IMR-90 (cell line): ENCODE results near the gene ATRNL1. TPM values are rescaled to one million over a fixed set of nuclear protein-coding genes. Genes with fewer than 3 reads are reported as not detected.

Experiments used
- ATAC-seq: fragments of 200-7000 bp; cut with Tn5 transposase; 2 replicates; pipeline ENCODE4 v1.9.1; 2020; ENCODE audit warnings: low read depth, mild to moderate bottlenecking, moderate library complexity
- BruUV-seq: library from RNA; stranded (reverse); fragments of 400-500 nt; replicated peaks from 2 replicates; lab custom pipeline; 2021; lab: Mats Ljungman, UMichigan
- CTCF ChIA-PET: fragments of 300-600 bp; formaldehyde crosslinking; extraction: SDS; loops from one replicate; lab custom pipeline; 2021; ENCODE audit warnings: antibody characterized with exemption; lab: Yijun Ruan, JAX
- POLR2A ChIA-PET: fragments of 300-600 bp; sonication (Branson Sonifier 250); formaldehyde crosslinking; loops from one replicate; lab custom pipeline; 2022; ENCODE audit warnings: antibody characterized with exemption; ENCODE audit not compliant: unreplicated experiment; lab: Charles Lee
- DNase-seq: peaks from one replicate; pipeline ENCODE4 v3.0.0; 2013
- H2AFZ ChIP-seq: replicated peaks from 2 replicates; pipeline ENCODE3; 2013; ENCODE audit warnings: low read length, mild to moderate bottlenecking; ENCODE audit not compliant: poor library complexity
- H2AK5ac ChIP-seq: 2 replicates; pipeline ENCODE4 v1.6.1; 2013; ENCODE audit warnings: low read depth, low read length, inconsistent platforms
- H2AK9ac ChIP-seq: replicated peaks from 2 replicates; pipeline ENCODE3; 2013; ENCODE audit warnings: mild to moderate bottlenecking, low read depth, low read length, moderate library complexity; ENCODE audit not compliant: poor library complexity
- H2BK120ac ChIP-seq: 2 replicates; pipeline ENCODE4 v1.6.1; 2013; ENCODE audit warnings: low read depth, low read length, inconsistent platforms
- H2BK15ac ChIP-seq: 3 replicates; pipeline ENCODE4 v1.6.1; 2013; ENCODE audit warnings: low read depth, low read length, inconsistent platforms
- H2BK20ac ChIP-seq: 2 replicates; pipeline ENCODE4 v1.6.1; 2013; ENCODE audit warnings: low read depth, mild to moderate bottlenecking, inconsistent platforms, low read length, moderate library complexity
- H2BK5ac ChIP-seq: 2 replicates; pipeline ENCODE4 v1.6.1; 2013; ENCODE audit warnings: mild to moderate bottlenecking, low read depth, low read length, inconsistent platforms; ENCODE audit not compliant: poor library complexity, severe bottlenecking
- H3K14ac ChIP-seq: replicated peaks from 2 replicates; pipeline ENCODE4 v1.6.1; 2013; ENCODE audit warnings: low read depth, low read length, inconsistent platforms
- H3K18ac ChIP-seq: 2 replicates; pipeline ENCODE4 v1.6.1; 2013; ENCODE audit warnings: low read depth, low read length, control low read depth
- H3K23ac ChIP-seq: 2 replicates; pipeline ENCODE4 v1.6.1; 2013; ENCODE audit warnings: low read depth, low read length, inconsistent platforms
- H3K27ac ChIP-seq: 2 replicates; pipeline ENCODE4 v1.5.1; 2013; ENCODE audit warnings: mild to moderate bottlenecking, control low read depth, low read length; ENCODE audit not compliant: insufficient read depth
- H3K27me3 ChIP-seq: 2 replicates; pipeline ENCODE4 v1.6.1; 2013; ENCODE audit warnings: low read length; ENCODE audit not compliant: control insufficient read depth, insufficient read depth
- H3K36me3 ChIP-seq: 2 replicates; pipeline ENCODE4 v1.6.1; 2013; ENCODE audit warnings: low read length, mixed read lengths; ENCODE audit not compliant: control insufficient read depth, insufficient read depth
- H3K4ac ChIP-seq: 2 replicates; pipeline ENCODE4 v1.6.1; 2013; ENCODE audit warnings: low read depth, low read length, inconsistent platforms
- H3K4me1 ChIP-seq: 2 replicates; pipeline ENCODE4 v1.6.1; 2013; ENCODE audit warnings: low read length, mixed read lengths; ENCODE audit not compliant: control insufficient read depth, insufficient read depth
- H3K4me2 ChIP-seq: 2 replicates; pipeline ENCODE4 v1.6.1; 2013; ENCODE audit warnings: low read depth, mild to moderate bottlenecking, control low read depth, low read length, moderate library complexity
- H3K4me3 ChIP-seq: 2 replicates; pipeline ENCODE4 v1.5.1; 2013; ENCODE audit warnings: low read depth, mild to moderate bottlenecking, control low read depth, low read length, moderate library complexity; ENCODE audit not compliant: insufficient read depth
- H3K56ac ChIP-seq: 2 replicates; pipeline ENCODE4 v1.6.1; 2013; ENCODE audit warnings: low read length, inconsistent platforms; ENCODE audit not compliant: insufficient read depth; ENCODE audit errors: extremely low read depth
- H3K79me1 ChIP-seq, 2 experiments: 2 replicates each; pipeline ENCODE4 v1.6.1; 2013; ENCODE audit warnings: low read length in 2 of 2, inconsistent platforms in 1 of 2, low read depth in 1 of 2
- H3K9ac ChIP-seq: 2 replicates; pipeline ENCODE4 v1.6.1; 2013; ENCODE audit warnings: low read depth, low read length, control low read depth
- H3K9me1 ChIP-seq: 2 replicates; pipeline ENCODE4 v1.6.1; 2013; ENCODE audit warnings: low read length, inconsistent platforms; ENCODE audit not compliant: insufficient read depth
- H3K9me3 ChIP-seq: 2 replicates; pipeline ENCODE4 v1.6.1; 2013; ENCODE audit warnings: low read length; ENCODE audit not compliant: control insufficient read depth, insufficient read depth
- H4K20me1 ChIP-seq: 2 replicates; pipeline ENCODE4 v1.6.1; 2013; ENCODE audit warnings: low read length, inconsistent platforms; ENCODE audit not compliant: insufficient read depth
- H4K5ac ChIP-seq: 2 replicates; pipeline ENCODE4 v1.6.1; 2013; ENCODE audit warnings: mild to moderate bottlenecking, low read depth, low read length, control low read depth
- H4K8ac ChIP-seq, 2 experiments: 2 replicates each; pipeline ENCODE4 v1.6.1; 2013; ENCODE audit warnings: low read depth in 2 of 2, low read length in 2 of 2, control low read depth in 1 of 2, inconsistent platforms in 1 of 2
- H4K91ac ChIP-seq: 2 replicates; pipeline ENCODE4 v1.6.1; 2013; ENCODE audit warnings: low read depth, low read length, inconsistent platforms; ENCODE audit not compliant: insufficient read depth
- ELK1 ChIP-seq: fragments of 150-350 bp; IDR thresholded peaks from 2 replicates; pipeline ENCODE4 v1.6.1; 2016; ENCODE audit warnings: low read depth, mild to moderate bottlenecking, low read length, moderate library complexity, borderline replicate concordance
- POLR2A ChIP-seq: IDR thresholded peaks from 2 replicates; pipeline ENCODE4 v1.6.1; 2012; ENCODE audit warnings: mild to moderate bottlenecking, low read depth, low read length
- RAD21 ChIP-seq: IDR thresholded peaks from 2 replicates; pipeline ENCODE4 v1.6.1; 2012; ENCODE audit warnings: low read length, improper control_type of control experiment
- RCOR1 ChIP-seq: IDR thresholded peaks from 2 replicates; pipeline ENCODE4 v1.6.1; 2012; ENCODE audit warnings: mild to moderate bottlenecking, low read length, improper control_type of control experiment; ENCODE audit not compliant: insufficient replicate concordance
- WGBS, 2 experiments: methylation state at CpG; one replicate each; pipeline versions ENCODE4 v1.1.5 to v1.1.7; 2013; ENCODE audit warnings: missing lambda C conversion rate in 2 of 2; ENCODE audit not compliant: insufficient read length in 1 of 2; ENCODE audit errors: extremely low coverage in 2 of 2; 5-methylcytosine and 5-hydroxymethylcytosine counted together
- dilution Hi-C: fragments of 300-500 bp; cut with HindIII; formaldehyde crosslinking; loops from one replicate; pipeline ENCODE4 v1.14.3; 2018; ENCODE audit warnings: low sequenced_read_pairs; ENCODE audit not compliant: unreplicated experiment
- in situ Hi-C: fragments of 300-500 bp; cut with MboI; formaldehyde crosslinking; loops from 3 replicates; pipeline ENCODE4 v1.14.3; 2019; ENCODE audit warnings: low sequenced_read_pairs, inconsistent platforms, mixed read lengths
- intact Hi-C: fragments of 100-400 bp; cut with micrococcal nuclease; formaldehyde crosslinking; loops from 2 replicates; pipeline ENCODE4 v1.10.0; 2022
- polyA plus RNA-seq, 3 experiments: library from polyadenylated mRNA; depleted of rRNA; stranded (reverse); fragments of >200 nt; gene quantifications; 2 replicates each; pipeline ENCODE4 v1.2.3, GENCODE V29; 2012; ENCODE audit warnings: low replicate concordance in 1 of 3
- total RNA-seq: library from RNA; depleted of rRNA; stranded (reverse); fragments of >200 nt; gene quantifications from 2 replicates; pipeline ENCODE4 v1.2.3, GENCODE V29; 2012
- TF ChIP-seq, protein P1 (sequence below): conservative IDR thresholded peaks from 2 replicates; pipeline ENCODE4 v1.5.1; 2012; ENCODE audit warnings: mild to moderate bottlenecking, low read depth, low read length, improper control_type of control experiment

ATRNL1 gene
- total and polyA plus RNA-seq, 2 of the 4 experiments (the other 2 are of a cell fraction) = 0.18 to 0.19 TPM

DNA sequence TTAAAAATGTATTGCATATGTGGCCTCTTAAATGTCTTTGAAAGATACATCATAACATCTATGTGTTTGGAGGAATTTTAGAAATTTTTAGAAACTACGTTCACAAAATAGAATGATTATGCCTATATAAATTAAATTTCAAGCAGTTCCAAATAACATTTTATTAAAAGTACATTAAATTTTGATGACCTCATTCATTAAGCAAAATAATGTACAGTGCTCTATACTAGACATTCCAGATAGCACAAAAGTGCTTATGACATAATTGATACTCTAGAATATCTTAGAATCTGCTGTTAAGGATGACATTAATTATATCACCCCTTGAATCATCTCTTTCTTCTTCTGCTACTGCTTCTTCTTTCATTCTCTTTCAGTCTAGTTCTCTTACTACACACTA lies 650.9 kb downstream of the ATRNL1 start:
- ATAC-seq (no peak), DNase-seq (no peak)
- in situ Hi-C loops = no loop called here
- ChIA-PET CTCF (no interaction called here), POLR2A (no interaction called here)
- Histone ChIP-seq H3K14ac (no peak overlapping the region), H4K91ac (no peak overlapping the region), H3K36me3 (no peaks in the 10 kb centered on the region), H3K4me3 (no peak overlapping the region), H4K20me1 (no peaks in the 10 kb centered on the region), H3K27ac (no peak overlapping the region), H2BK15ac (no peak overlapping the region), H3K9ac (no peak overlapping the region), H2BK5ac (no peak overlapping the region), H3K9me3 (no peaks in the 10 kb centered on the region), H3K23ac (no peak overlapping the region), H3K4me1 (no peaks in the 10 kb centered on the region), H2AK5ac (no peak overlapping the region), H2AFZ (no peak overlapping the region), H3K56ac (no peak overlapping the region), H3K27me3 (no peaks in the 10 kb centered on the region), H3K4me2 (no peak overlapping the region), H3K18ac (no peak overlapping the region), H3K79me1 (no peaks in the 10 kb centered on the region), H2AK9ac (no peak overlapping the region), H4K8ac (no peak overlapping the region), H2BK120ac (no peak overlapping the region), H3K4ac (no peak overlapping the region), H2BK20ac (no peak overlapping the region), H4K5ac (no peak overlapping the region), H3K9me1 (no peaks in the 10 kb centered on the region)
- no TSS peak for BruUV-seq
- no peak for TF ChIP-seq RAD21
- TF ChIP-seq POLR2A = no peak
- TF ChIP-seq RCOR1 = no peak
- TF ChIP-seq ELK1 = no peak
- TF ChIP-seq, protein P1, sequence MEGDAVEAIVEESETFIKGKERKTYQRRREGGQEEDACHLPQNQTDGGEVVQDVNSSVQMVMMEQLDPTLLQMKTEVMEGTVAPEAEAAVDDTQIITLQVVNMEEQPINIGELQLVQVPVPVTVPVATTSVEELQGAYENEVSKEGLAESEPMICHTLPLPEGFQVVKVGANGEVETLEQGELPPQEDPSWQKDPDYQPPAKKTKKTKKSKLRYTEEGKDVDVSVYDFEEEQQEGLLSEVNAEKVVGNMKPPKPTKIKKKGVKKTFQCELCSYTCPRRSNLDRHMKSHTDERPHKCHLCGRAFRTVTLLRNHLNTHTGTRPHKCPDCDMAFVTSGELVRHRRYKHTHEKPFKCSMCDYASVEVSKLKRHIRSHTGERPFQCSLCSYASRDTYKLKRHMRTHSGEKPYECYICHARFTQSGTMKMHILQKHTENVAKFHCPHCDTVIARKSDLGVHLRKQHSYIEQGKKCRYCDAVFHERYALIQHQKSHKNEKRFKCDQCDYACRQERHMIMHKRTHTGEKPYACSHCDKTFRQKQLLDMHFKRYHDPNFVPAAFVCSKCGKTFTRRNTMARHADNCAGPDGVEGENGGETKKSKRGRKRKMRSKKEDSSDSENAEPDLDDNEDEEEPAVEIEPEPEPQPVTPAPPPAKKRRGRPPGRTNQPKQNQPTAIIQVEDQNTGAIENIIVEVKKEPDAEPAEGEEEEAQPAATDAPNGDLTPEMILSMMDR = no peak
- dilution Hi-C loops = no loop called here
- WGBS, 2 experiments = no CpG with 5 or more reads among the region's 1 CpG
- intact Hi-C loops = no loop called here
